Karpas-422 (cell line): Measurements from ENCODE around the gene PAQR8. TPM values are rescaled to one million over a fixed set of nuclear protein-coding genes. Genes with fewer than 3 reads are reported as not detected.

Experiments used
- DNase-seq: peaks from one replicate; pipeline ENCODE4 v3.0.0-alpha.2; 2015
- H2AFZ ChIP-seq: fragments of 200-600 bp; sonication (generic); 2 replicates; pipeline ENCODE4 v1.6.1; 2014; ENCODE audit warnings: antibody characterized with exemption, low read length, mixed read lengths
- H3K27ac ChIP-seq: fragments of 200-600 bp; sonication (generic); 2 replicates; pipeline ENCODE4 v1.5.1; 2014; ENCODE audit warnings: mild to moderate bottlenecking, low read length, moderate library complexity
- H3K27me3 ChIP-seq: fragments of 200-600 bp; sonication (generic); 2 replicates; pipeline ENCODE4 v1.6.1; 2014; ENCODE audit warnings: low read length, mixed read lengths
- H3K36me3 ChIP-seq: fragments of 200-600 bp; sonication (generic); 2 replicates; pipeline ENCODE4 v1.6.1; 2014; ENCODE audit warnings: low read length, mixed read lengths; ENCODE audit not compliant: insufficient read depth
- H3K4me1 ChIP-seq: fragments of 200-600 bp; sonication (generic); 2 replicates; pipeline ENCODE4 v1.6.1; 2014; ENCODE audit warnings: mild to moderate bottlenecking, low read length, mixed read lengths
- H3K4me2 ChIP-seq: fragments of 200-600 bp; sonication (generic); 2 replicates; pipeline ENCODE4 v1.6.1; 2014; ENCODE audit warnings: low read length, low read depth, mild to moderate bottlenecking; ENCODE audit not compliant: poor library complexity, severe bottlenecking
- H3K4me3 ChIP-seq: fragments of 200-600 bp; sonication (generic); 2 replicates; pipeline ENCODE4 v1.5.1; 2014; ENCODE audit warnings: mild to moderate bottlenecking, antibody characterized with exemption, low read length, mixed read lengths
- H3K79me2 ChIP-seq: fragments of 200-600 bp; sonication (generic); 2 replicates; pipeline ENCODE4 v1.6.1; 2014; ENCODE audit warnings: mild to moderate bottlenecking, low read length, mixed read lengths
- H3K9ac ChIP-seq: fragments of 200-600 bp; sonication (generic); 2 replicates; pipeline ENCODE4 v1.6.0; 2014; ENCODE audit warnings: low read length
- H3K9me2 ChIP-seq: fragments of 200-600 bp; sonication (generic), shearing (Covaris generic); replicated peaks from 2 replicates; pipeline ENCODE4 v1.6.0; 2014; ENCODE audit warnings: mild to moderate bottlenecking, low read length, moderate library complexity; ENCODE audit not compliant: insufficient read depth
- H3K9me3 ChIP-seq: fragments of 300-700, 200-600 bp; sonication (generic); 2 replicates; pipeline ENCODE4 v1.6.1; 2014; ENCODE audit warnings: low read length, mixed read lengths
- H4K20me1 ChIP-seq: fragments of 200-600 bp; sonication (generic); 2 replicates; pipeline ENCODE4 v1.6.1; 2014; ENCODE audit warnings: mild to moderate bottlenecking, antibody characterized with exemption, low read length, low read depth; ENCODE audit not compliant: insufficient read depth
- total RNA-seq: library from RNA; depleted of rRNA; stranded (reverse); fragments of >200 nt; shearing (Covaris generic); gene quantifications from 2 replicates; pipeline ENCODE4 v1.2.3, GENCODE V29; 2014; ENCODE audit warnings: low replicate concordance

PAQR8 gene
- total RNA-seq, 1 experiment from 2014 or later: 1.2 TPM

GRCh38 chr6:52337633-52338290 is 24.2 kb upstream of the PAQR8 start:
- no peaks in the 10 kb centered on the region for H4K20me1 ChIP-seq
- H3K4me1 ChIP-seq: no peaks in the 10 kb centered on the region
- H3K9me3 ChIP-seq: no peaks in the 10 kb centered on the region
- DNase-seq: no peak
- no peaks in the 10 kb centered on the region for H3K27me3 ChIP-seq
- no peaks in the 10 kb centered on the region for H3K79me2 ChIP-seq
- H3K4me3 ChIP-seq: no peak overlapping the region
- no peak overlapping the region; the same call in 1 of the 2 replicates for H2AFZ ChIP-seq
- H3K9me2 ChIP-seq: no peaks in the 10 kb centered on the region
- no peak overlapping the region for H3K4me2 ChIP-seq
- H3K36me3 ChIP-seq: no peaks in the 10 kb centered on the region
- H3K9ac ChIP-seq: no peak overlapping the region
- H3K27ac ChIP-seq: no peak overlapping the region

GRCh38 chr6:52340603-52340880 is 21.4 kb upstream of the PAQR8 start:
- Histone ChIP-seq H3K4me1 (no peaks in the 10 kb centered on the region), H2AFZ (no peak overlapping the region)

GRCh38 chr6:52341561-52342260 is 20.2 kb upstream of the PAQR8 start:
- Histone ChIP-seq H3K9me2 (no peaks in the 10 kb centered on the region), H3K9ac (no peak overlapping the region), H3K27me3 (no peaks in the 10 kb centered on the region), H4K20me1 (no peaks in the 10 kb centered on the region), H3K36me3 (no peaks in the 10 kb centered on the region), H3K4me2 (no peak overlapping the region), H3K4me1 (no peaks in the 10 kb centered on the region), H2AFZ (no peak overlapping the region), H3K27ac (no peak overlapping the region), H3K4me3 (no peak overlapping the region), H3K9me3 (no peaks in the 10 kb centered on the region), H3K79me2 (no peaks in the 10 kb centered on the region)
- DNase-seq: no peak

More at GRCh38 chr6:52340603-52340880, 21.4 kb upstream of the PAQR8 start:
- Histone ChIP-seq H3K36me3 (no peaks in the 10 kb centered on the region), H3K9me3 (no peaks in the 10 kb centered on the region), H3K4me2 (no peak overlapping the region), H3K9ac (no peak overlapping the region), H3K4me3 (no peak overlapping the region), H4K20me1 (no peaks in the 10 kb centered on the region), H3K27me3 (no peaks in the 10 kb centered on the region), H3K79me2 (no peaks in the 10 kb centered on the region), H3K27ac (no peak overlapping the region), H3K9me2 (no peaks in the 10 kb centered on the region)
- no peak for DNase-seq

GRCh38 chr6:52345311-52345710 is 16.6 kb upstream of the PAQR8 start:
- H2AFZ ChIP-seq: no peak overlapping the region
- no peak overlapping the region for H3K9ac ChIP-seq
- no peaks in the 10 kb centered on the region for H3K9me2 ChIP-seq
- H3K36me3 ChIP-seq: no peaks in the 10 kb centered on the region
- H3K4me3 ChIP-seq: no peak overlapping the region
- DNase-seq: no peak
- peaks cover 3% of the 10 kb centered on the region for H3K4me1 ChIP-seq
- H4K20me1 ChIP-seq: no peaks in the 10 kb centered on the region
- H3K9me3 ChIP-seq: no peaks in the 10 kb centered on the region
- H3K4me2 ChIP-seq: no peak overlapping the region
- no peaks in the 10 kb centered on the region for H3K79me2 ChIP-seq
- no peaks in the 10 kb centered on the region for H3K27me3 ChIP-seq
- no peak overlapping the region for H3K27ac ChIP-seq

- Histone ChIP-seq H3K4me1 (peaks cover 13% of the 10 kb centered on the region), H3K79me2 (no peaks in the 10 kb centered on the region), H3K9ac (no peak overlapping the region), H2AFZ (no peak overlapping the region), H3K9me3 (no peaks in the 10 kb centered on the region), H3K9me2 (no peaks in the 10 kb centered on the region), H3K4me2 (no peak overlapping the region), H3K36me3 (no peaks in the 10 kb centered on the region), H3K27ac (no peak overlapping the region), H4K20me1 (no peaks in the 10 kb centered on the region), H3K4me3 (no peak overlapping the region), H3K27me3 (no peaks in the 10 kb centered on the region)
- no peak for DNase-seq
These were observed 15.4 kb upstream of the PAQR8 start for GRCh38 chr6:52346503-52346902.

GRCh38 chr6:52347818-52348217 is 14.1 kb upstream of the PAQR8 start:
- Histone ChIP-seq H3K4me2 (no peak overlapping the region), H3K9me3 (no peaks in the 10 kb centered on the region), H3K36me3 (no peaks in the 10 kb centered on the region), H2AFZ (no peak overlapping the region), H4K20me1 (no peaks in the 10 kb centered on the region), H3K27ac (no peak overlapping the region), H3K4me1 (peaks cover 23% of the 10 kb centered on the region), H3K27me3 (no peaks in the 10 kb centered on the region), H3K9me2 (no peaks in the 10 kb centered on the region), H3K4me3 (no peak overlapping the region), H3K79me2 (no peaks in the 10 kb centered on the region), H3K9ac (no peak overlapping the region)
- DNase-seq: no peak

- no peak for DNase-seq
- Histone ChIP-seq H3K27ac (no peak overlapping the region), H3K4me3 (no peak overlapping the region)
These were observed 10.1 kb upstream of the PAQR8 start for GRCh38 chr6:52351879-52352238.

GRCh38 chr6:52352239-52353018 is 9.5 kb upstream of the PAQR8 start:
- peak overlapping the region; percentile 11 for H3K4me2 ChIP-seq
- no peak overlapping the region for H3K4me3 ChIP-seq
- H4K20me1 ChIP-seq: no peaks in the 10 kb centered on the region
- H3K9me2 ChIP-seq: no peaks in the 10 kb centered on the region
- no peaks in the 10 kb centered on the region for H3K79me2 ChIP-seq
- no peaks in the 10 kb centered on the region for H3K36me3 ChIP-seq
- no peaks in the 10 kb centered on the region for H3K27me3 ChIP-seq
- no peaks in the 10 kb centered on the region for H3K9me3 ChIP-seq
- DNase-seq: peak; percentile 46
- no peak overlapping the region for H3K27ac ChIP-seq
- no peak overlapping the region for H3K9ac ChIP-seq
- H3K4me1 ChIP-seq: peaks cover 23% of the 10 kb centered on the region
- H2AFZ ChIP-seq: no peak overlapping the region

More at GRCh38 chr6:52351879-52352238, 10.1 kb upstream of the PAQR8 start:
- Histone ChIP-seq H4K20me1 (no peaks in the 10 kb centered on the region), H3K4me2 (no peak overlapping the region), H3K79me2 (no peaks in the 10 kb centered on the region), H3K9ac (no peak overlapping the region), H2AFZ (no peak overlapping the region), H3K27me3 (no peaks in the 10 kb centered on the region), H3K36me3 (no peaks in the 10 kb centered on the region), H3K9me2 (no peaks in the 10 kb centered on the region), H3K4me1 (peaks cover 23% of the 10 kb centered on the region), H3K9me3 (no peaks in the 10 kb centered on the region)
